SU-DHL-6 (cell line): ENCODE measurements around the gene PIAS2.

Source experiments
- CTCF ChIP-seq: fragments of 200-600 bp; sonication (generic); IDR thresholded peaks from one replicate; pipeline ENCODE4 v1.5.1; 2017; ENCODE audit warnings: antibody characterized with exemption, mild to moderate bottlenecking, low read length, moderate library complexity; ENCODE audit not compliant: insufficient read depth, poor library complexity, severe bottlenecking
- EZH2phosphoT487 ChIP-seq: fragments of 200-600 bp; sonication (generic), shearing (Covaris generic); conservative IDR thresholded peaks from 2 replicates; pipeline ENCODE4 v1.6.1; 2018; ENCODE audit warnings: mild to moderate bottlenecking, antibody characterized with exemption, low read length, moderate library complexity, mixed read lengths

GRCh38 chr18:46820863-46821262 lies 96.4 kb downstream of the PIAS2 start:
- TF ChIP-seq CTCF, result no peak
- no peak for TF ChIP-seq EZH2phosphoT487
